Duodenal mucosa (tissue), 2 donors: ENCODE results near the gene PSKH1.
A peak's percentile ranks its signal among the peaks of the same experiment; 100 is the strongest.

Experiments used
- H3K27ac ChIP-seq: one replicate; pipeline ENCODE4 v1.7.0; 2013; ENCODE audit warnings: low read depth, low read length
- H3K27me3 ChIP-seq, 2 donors: one replicate each; pipeline ENCODE4 v1.7.0; 2013; ENCODE audit warnings: low read length in 2 of 2, control low read depth in 1 of 2; ENCODE audit not compliant: insufficient read depth in 2 of 2, control insufficient read depth in 1 of 2
- H3K36me3 ChIP-seq, 2 donors: one replicate each; pipeline ENCODE4 v1.7.0; 2013; ENCODE audit warnings: low read length in 2 of 2, control low read depth in 1 of 2; ENCODE audit not compliant: insufficient read depth in 2 of 2, control insufficient read depth in 1 of 2
- H3K4me1 ChIP-seq, 2 donors: one replicate each; pipeline ENCODE4 v1.7.0; 2013; ENCODE audit warnings: low read length in 2 of 2, control low read depth in 1 of 2; ENCODE audit not compliant: insufficient read depth in 2 of 2, control insufficient read depth in 1 of 2
- H3K4me3 ChIP-seq, 2 donors: one replicate each; pipeline ENCODE4 v1.7.0; 2013; ENCODE audit warnings: low read length in 2 of 2, low read depth in 1 of 2
- H3K9ac ChIP-seq, 2 donors: one replicate each; pipeline ENCODE4 v1.7.0; 2013; ENCODE audit warnings: low read length in 2 of 2, low read depth in 1 of 2
- H3K9me3 ChIP-seq, 2 donors: one replicate each; pipeline ENCODE4 v1.7.0; 2013; ENCODE audit warnings: low read length in 2 of 2, control low read depth in 1 of 2; ENCODE audit not compliant: control insufficient read depth in 1 of 2

Gene PSKH1

DNA sequence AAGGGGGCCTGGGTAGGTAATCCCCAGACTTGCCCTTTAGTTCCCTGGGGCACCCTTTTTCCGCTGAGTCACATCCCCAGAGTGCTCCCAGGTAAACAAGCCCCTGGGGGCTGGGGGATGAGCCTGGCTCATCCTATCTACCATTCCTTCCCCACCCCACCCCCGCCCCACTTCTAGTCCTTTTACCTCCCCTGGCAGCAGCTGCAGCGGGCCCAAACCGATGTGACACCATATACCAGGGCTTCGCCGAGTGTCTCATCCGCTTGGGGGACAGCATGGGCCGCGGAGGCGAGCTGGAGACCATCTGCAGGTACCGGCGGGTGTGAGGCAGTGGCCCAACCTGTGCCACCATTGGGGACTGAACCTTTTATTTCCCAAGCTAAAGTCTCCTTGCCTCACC lies 7.5 kb upstream of the PSKH1 start:
- Histone ChIP-seq H3K27me3 (no peaks in the 10 kb centered on the region), H3K9me3 (no peaks in the 10 kb centered on the region), H3K4me3 (no peak overlapping the region), H3K4me1 (peaks cover 6 to 16% of the 10 kb centered on the region in 2 donors), H3K27ac (no peak overlapping the region), H3K36me3 (peaks cover 39 to 43% of the 10 kb centered on the region in 2 donors), H3K9ac (no peak overlapping the region)

DNA sequence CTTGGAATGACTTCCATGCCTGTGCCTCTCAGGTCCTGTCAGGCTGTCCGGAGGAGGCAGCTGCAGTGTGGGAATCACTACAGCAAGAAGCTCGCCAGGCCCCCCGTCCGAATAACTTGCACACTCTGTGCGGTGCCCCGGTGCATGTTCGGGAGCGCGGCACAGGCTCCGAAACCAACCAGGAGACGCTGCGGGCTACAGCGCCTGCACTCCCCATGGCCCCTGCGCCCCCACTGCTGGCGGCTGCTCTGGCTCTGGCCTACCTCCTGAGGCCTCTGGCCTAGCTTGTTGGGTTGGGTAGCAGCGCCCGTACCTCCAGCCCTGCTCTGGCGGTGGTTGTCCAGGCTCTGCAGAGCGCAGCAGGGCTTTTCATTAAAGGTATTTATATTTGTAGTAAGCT lies 7.1 kb upstream of the PSKH1 start:
- no peaks in the 10 kb centered on the region for H3K27me3 ChIP-seq
- peaks cover 35 to 38% of the 10 kb centered on the region in 2 donors for H3K36me3 ChIP-seq
- peaks cover 6 to 16% of the 10 kb centered on the region in 2 donors for H3K4me1 ChIP-seq
- H3K4me3 ChIP-seq = no peak overlapping the region
- no peak overlapping the region for H3K9ac ChIP-seq
- no peak overlapping the region for H3K27ac ChIP-seq
- no peaks in the 10 kb centered on the region for H3K9me3 ChIP-seq

DNA sequence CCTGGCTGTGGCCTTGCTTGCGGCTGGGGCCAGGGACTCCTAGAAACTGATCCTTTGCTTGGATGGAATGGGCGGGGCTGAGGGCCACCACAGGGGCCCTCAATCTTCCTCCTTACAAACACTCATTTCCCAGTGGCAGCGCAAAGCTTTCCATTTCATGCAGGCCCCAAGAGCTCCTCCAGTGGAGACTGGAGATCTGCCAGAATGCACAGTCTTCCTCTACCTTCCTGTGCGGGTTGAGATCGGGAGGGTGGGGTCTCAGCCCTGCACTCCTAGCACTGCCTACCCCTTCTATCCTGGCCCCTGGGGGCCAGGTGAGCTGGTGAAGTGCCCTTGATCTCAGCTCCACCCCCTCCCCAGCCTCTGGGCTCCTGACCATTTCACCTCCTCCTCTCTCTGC lies 6.7 kb upstream of the PSKH1 start:
- H3K9ac ChIP-seq = no peak overlapping the region

GRCh38 chr16:67888331-67888730 lies 4.7 kb upstream of the PSKH1 start:
- Histone ChIP-seq H3K27me3 (no peaks in the 10 kb centered on the region), H3K9me3 (no peaks in the 10 kb centered on the region), H3K4me3 (no peak overlapping the region), H3K36me3 (peaks cover 12 to 15% of the 10 kb centered on the region in 2 donors), H3K4me1 (peaks cover 0 to 9% of the 10 kb centered on the region in 2 donors), H3K27ac (no peak overlapping the region), H3K9ac (no peak overlapping the region)

More for the DNA sequence above, 6.7 kb upstream of the PSKH1 start:
- no peaks in the 10 kb centered on the region for H3K27me3 ChIP-seq
- no peaks in the 10 kb centered on the region for H3K9me3 ChIP-seq
- peaks cover 31 to 34% of the 10 kb centered on the region in 2 donors for H3K36me3 ChIP-seq
- no peak overlapping the region for H3K4me3 ChIP-seq
- no peak overlapping the region for H3K27ac ChIP-seq
- peaks cover 6 to 16% of the 10 kb centered on the region in 2 donors for H3K4me1 ChIP-seq

- peaks cover 9 to 17% of the 10 kb centered on the region in 2 donors for H3K4me1 ChIP-seq
- H3K9me3 ChIP-seq = no peaks in the 10 kb centered on the region
- H3K4me3 ChIP-seq = peak overlapping the region; percentile 73
- H3K27me3 ChIP-seq = no peaks in the 10 kb centered on the region
- peak overlapping the region; percentile 25 to 54 for H3K9ac ChIP-seq
- H3K36me3 ChIP-seq = peaks cover 0 to 3% of the 10 kb centered on the region in 2 donors
- H3K27ac ChIP-seq = no peak overlapping the region
Observed at GRCh38 chr16:67892375-67892774, 679 bp upstream of the PSKH1 start.

- Histone ChIP-seq H3K4me3 (peak overlapping the region; percentile 84 to 88), H3K27me3 (no peaks in the 10 kb centered on the region), H3K9ac (peak overlapping the region; percentile 97 to 98), H3K9me3 (no peaks in the 10 kb centered on the region), H3K27ac (peak overlapping the region; percentile 95), H3K36me3 (no peaks in the 10 kb centered on the region), H3K4me1 (peaks cover 9 to 17% of the 10 kb centered on the region in 2 donors)
Observed at GRCh38 chr16:67893743-67894399, 817 bp downstream of the PSKH1 start.

- Histone ChIP-seq H3K9me3 (no peaks in the 10 kb centered on the region), H3K9ac (no peak overlapping the region), H3K27ac (no peak overlapping the region), H3K4me3 (no peak overlapping the region), H3K4me1 (peaks cover 9 to 17% of the 10 kb centered on the region in 2 donors), H3K27me3 (no peaks in the 10 kb centered on the region), H3K36me3 (peaks cover 0 to 3% of the 10 kb centered on the region in 2 donors)
Observed at GRCh38 chr16:67897231-67897630, 4.2 kb downstream of the PSKH1 start.

DNA sequence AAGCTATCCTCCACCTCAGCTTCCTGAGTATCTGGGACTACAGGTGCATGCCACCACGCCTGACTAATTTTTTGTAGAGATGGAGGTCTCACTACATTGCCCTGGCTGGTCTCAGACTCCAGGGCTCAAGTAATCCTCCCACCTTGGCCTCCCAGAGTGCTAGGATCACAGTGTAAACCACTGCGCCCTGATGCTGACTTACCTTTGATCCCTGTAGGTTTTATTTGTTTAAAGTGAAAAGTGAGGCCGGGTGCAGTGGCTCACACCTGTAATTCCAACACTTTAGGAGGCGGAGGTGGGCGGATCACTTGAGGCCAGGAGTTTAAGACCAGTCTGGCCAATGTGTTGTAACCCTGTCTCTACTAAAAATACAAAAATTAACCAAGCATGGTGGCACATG lies 8.7 kb downstream of the PSKH1 start:
- H3K27ac ChIP-seq = no peak overlapping the region
- H3K27me3 ChIP-seq = no peaks in the 10 kb centered on the region
- no peak overlapping the region for H3K9ac ChIP-seq
- H3K4me3 ChIP-seq = no peak overlapping the region
- H3K36me3 ChIP-seq = peaks cover 0 to 12% of the 10 kb centered on the region in 2 donors
- peaks cover 0 to 1% of the 10 kb centered on the region in 2 donors for H3K4me1 ChIP-seq
- no peaks in the 10 kb centered on the region for H3K9me3 ChIP-seq

GRCh38 chr16:67902831-67903230 lies 9.8 kb downstream of the PSKH1 start:
- H3K9ac ChIP-seq = no peak overlapping the region
- H3K4me3 ChIP-seq = no peak overlapping the region
- no peaks in the 10 kb centered on the region for H3K27me3 ChIP-seq
- H3K4me1 ChIP-seq = no peaks in the 10 kb centered on the region
- no peak overlapping the region for H3K27ac ChIP-seq
- peaks cover 0 to 12% of the 10 kb centered on the region in 2 donors for H3K36me3 ChIP-seq
- H3K9me3 ChIP-seq = no peaks in the 10 kb centered on the region

DNA sequence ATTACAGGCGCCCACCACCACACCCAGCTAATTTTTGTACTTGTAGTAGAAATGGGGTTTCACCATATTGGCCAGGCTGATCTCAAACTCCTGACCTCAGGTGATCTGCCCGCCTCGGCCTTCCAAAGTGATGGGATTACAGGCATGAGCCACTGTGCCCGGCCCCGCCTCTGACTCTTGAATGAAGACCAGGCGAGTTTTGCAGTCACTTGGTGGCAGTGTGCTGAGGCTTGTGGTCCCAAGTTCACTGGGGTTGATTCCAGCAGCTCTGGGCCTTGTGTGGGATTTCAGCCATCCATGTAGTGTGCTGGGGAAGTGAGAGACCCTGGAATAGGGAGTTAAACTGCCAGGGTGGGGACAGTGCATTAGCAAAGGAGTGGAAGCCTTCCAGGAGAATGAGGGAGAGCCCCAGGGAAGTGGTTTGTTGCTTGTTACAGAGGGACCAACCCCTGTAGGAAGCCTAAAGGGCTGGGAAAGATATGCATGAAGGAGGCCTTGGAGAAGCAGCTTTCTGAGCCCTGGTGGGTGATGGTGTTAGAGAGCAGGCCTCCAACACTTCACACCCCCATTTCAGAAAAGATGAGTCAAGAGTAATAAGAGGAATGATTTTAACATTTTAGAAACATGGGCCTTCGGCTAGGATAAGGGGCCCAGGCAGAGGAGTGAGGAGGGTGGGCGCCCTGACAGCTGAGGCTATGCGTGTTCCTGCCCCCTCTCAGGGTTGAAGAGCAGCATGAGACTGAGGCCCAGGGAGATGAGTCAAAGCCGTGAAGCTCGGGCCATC lies 14.5 kb downstream of the PSKH1 start:
- no peak overlapping the region for H3K4me3 ChIP-seq
- peaks cover 13 to 36% of the 10 kb centered on the region in 2 donors for H3K36me3 ChIP-seq

More for the DNA sequence above, 14.5 kb downstream of the PSKH1 start:
- H3K4me1 ChIP-seq = no peaks in the 10 kb centered on the region
- H3K9me3 ChIP-seq = no peaks in the 10 kb centered on the region
- H3K27me3 ChIP-seq = no peaks in the 10 kb centered on the region
- H3K9ac ChIP-seq = no peak overlapping the region
- H3K27ac ChIP-seq = no peak overlapping the region
